GM12873 (cell line): ENCODE measurements around the gene CCR7.

Experiments
- TF ChIP-seq, protein P1 (sequence below): IDR thresholded peaks from 2 replicates; pipeline ENCODE4 v1.5.1; 2012; ENCODE audit warnings: low read depth, mild to moderate bottlenecking, moderate library complexity, low read length, control low read depth; ENCODE audit not compliant: insufficient read depth; ENCODE audit errors: missing control alignments

CCR7 gene

GRCh38 chr17:40548982-40549685 is 16.1 kb downstream of the CCR7 start:
- TF ChIP-seq, protein P1, sequence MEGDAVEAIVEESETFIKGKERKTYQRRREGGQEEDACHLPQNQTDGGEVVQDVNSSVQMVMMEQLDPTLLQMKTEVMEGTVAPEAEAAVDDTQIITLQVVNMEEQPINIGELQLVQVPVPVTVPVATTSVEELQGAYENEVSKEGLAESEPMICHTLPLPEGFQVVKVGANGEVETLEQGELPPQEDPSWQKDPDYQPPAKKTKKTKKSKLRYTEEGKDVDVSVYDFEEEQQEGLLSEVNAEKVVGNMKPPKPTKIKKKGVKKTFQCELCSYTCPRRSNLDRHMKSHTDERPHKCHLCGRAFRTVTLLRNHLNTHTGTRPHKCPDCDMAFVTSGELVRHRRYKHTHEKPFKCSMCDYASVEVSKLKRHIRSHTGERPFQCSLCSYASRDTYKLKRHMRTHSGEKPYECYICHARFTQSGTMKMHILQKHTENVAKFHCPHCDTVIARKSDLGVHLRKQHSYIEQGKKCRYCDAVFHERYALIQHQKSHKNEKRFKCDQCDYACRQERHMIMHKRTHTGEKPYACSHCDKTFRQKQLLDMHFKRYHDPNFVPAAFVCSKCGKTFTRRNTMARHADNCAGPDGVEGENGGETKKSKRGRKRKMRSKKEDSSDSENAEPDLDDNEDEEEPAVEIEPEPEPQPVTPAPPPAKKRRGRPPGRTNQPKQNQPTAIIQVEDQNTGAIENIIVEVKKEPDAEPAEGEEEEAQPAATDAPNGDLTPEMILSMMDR = no peak

DNA sequence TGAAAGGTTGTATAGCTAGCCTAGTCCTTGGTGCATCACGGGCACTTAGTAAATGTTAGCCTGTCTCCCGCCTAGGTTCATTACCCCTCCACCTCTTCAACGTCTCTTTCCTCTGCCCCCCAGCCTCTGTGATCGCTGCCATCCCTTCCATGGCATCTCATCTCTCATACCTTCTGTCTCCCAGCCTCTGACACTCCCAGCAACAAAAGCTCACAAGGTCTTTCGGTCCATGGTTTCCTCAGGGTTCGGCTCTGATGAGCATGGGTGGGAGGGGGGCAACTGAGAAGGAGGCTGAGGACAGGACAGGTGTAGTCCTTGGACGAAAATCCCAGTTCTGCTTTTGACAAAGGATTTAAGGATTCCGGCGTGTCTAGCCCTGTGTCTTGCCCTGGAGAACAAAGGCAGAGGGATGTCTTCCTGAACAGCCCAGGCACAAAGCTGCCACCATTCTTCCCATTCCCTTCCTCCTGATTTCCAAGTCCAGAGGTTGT is 16.7 kb downstream of the CCR7 start:
- TF ChIP-seq, protein P1 = no peak

DNA sequence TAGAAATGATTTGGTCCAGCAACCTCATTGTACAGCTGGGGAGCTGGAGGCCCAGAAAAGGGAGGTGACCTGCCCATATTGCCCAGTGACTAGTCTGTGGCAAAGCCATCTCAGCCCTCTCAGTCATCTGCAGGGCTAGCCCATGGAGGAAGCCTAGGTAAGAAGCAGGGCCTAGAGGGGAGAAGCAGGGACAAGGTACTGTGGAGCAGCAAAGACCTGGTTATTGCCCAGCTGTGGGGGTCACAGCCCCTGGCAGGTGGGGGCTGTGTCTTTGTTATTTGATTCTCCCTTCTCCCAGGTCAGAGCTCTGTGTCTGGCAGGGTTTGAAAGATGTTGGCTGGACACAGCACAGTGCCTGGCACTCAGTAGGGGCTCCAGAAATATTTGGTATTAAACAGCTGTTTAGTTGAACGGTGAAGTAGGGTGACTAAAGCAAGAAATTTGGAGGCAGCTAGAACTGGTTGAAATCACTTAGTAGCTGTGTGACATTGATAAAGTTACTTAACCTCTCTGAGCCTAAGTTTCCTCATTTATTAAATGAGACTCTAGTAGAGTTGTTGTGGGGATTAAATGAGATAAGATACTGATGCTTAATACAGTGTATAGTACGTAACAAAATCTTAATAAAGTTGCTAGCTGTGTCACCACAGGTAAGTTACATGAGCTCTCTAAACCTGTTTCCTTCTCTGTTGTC is 17.3 kb downstream of the CCR7 start:
- TF ChIP-seq, protein P1 = no peak

DNA sequence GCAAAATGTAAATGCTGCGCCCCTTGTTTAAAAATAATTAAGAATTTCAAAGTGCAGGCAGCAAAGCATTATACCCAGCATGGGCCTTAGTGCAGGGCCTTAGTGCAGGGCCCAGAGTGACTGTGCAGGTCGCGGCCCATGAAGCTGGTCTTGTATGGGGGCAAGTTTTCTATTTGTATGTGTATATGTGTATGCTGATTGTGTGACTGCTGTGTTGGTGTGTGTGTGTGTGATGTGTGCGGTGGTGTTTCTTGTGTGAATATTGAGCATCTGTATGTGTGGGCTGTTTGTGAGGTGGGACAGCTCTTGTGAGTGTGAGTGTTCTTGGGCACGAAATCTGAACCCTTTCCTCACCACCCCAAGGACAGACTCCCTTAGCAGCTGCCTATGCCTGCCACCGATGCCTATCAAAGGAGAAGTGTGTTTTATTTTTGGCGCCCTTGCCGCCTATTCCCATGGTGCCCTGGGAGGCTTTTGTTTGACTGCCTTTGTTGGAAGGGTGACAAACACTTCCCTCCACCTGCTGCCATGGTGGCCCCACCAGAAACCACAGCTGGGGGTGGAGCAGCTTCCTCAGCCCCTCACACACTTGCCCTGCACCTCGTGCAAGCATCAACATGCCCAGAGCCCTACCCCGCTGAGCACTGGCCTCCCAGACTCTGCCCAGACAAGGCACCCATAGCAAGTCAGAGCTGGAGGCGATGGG is 18.0 kb downstream of the CCR7 start:
- TF ChIP-seq, protein P1 = no peak

DNA sequence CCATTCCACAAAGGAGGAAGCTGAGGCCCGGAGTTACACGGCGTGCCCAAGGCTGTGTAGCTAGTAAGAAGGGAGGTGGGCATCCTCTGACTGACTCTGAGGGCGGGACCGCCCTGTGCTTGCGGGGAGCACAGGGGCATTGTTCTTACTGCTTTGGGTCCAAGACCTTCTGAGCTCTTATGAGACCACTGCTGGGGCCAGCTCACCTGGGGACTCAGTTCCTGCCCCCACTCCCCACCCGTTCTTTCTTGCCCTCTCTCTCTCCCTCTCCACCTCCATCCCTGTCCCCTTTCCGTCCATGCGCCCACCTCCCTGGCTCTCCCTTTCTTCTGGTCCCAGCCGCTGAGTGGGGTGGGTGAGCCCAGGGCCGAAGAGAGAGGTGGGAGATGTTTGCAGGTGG is 19.6 kb downstream of the CCR7 start:
- TF ChIP-seq, protein P1 = no peak

- TF ChIP-seq, protein P1 = no peak
Measured at GRCh38 chr17:40542558-40543411, 22.5 kb downstream of the CCR7 start.
